ENCODE measurements around the gene LRP6. TPM values are rescaled to one million over a fixed set of nuclear protein-coding genes. Genes with fewer than 3 reads are reported as not detected.

LRP6 gene
- polyA plus RNA-seq, 1 donor (not counting 4 experiments of a cell fraction or from before 2014, with no cell fraction given), result 13.0 TPM

DNA sequence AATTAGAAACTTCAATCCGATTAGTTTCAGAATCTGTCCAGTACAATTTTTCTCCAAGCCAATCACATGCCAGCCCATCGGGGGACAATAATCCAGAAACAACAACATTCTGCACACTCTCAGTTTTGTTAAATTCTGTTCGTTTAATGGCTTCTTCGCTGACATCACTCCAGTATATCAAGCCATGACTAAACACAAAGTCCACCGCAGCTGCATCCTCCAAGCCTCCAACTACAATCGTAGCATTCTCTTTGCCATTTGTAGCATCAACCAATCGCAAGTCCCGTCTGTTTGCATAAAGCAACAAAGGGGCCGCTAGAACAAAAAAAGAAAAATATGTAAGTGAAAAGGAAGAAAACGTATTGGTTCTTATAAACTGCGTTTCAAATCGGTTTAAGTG lies 22.5 kb downstream of the LRP6 start:
- dilution Hi-C loops (cut with MboI; ENCODE audit: extremely low pct_ligation_motif_present, low sequenced_read_pairs), result no loop called here
- no peak for FAIRE-seq
- no peak overlapping the region for H3K4me2 ChIP-seq (ENCODE audit: control insufficient read depth, extremely low read depth, insufficient read depth, low read depth, low read length)
- no peak overlapping the region for H3K9ac ChIP-seq (ENCODE audit: control insufficient read depth, extremely low read depth, insufficient read depth, low read length)
- H2AFZ ChIP-seq (ENCODE audit: control insufficient read depth, low read length), result no peak overlapping the region
- H3K9me1 ChIP-seq (ENCODE audit: control insufficient read depth, extremely low read depth, insufficient read depth, low read length), result no peaks in the 10 kb centered on the region
- no peaks in the 10 kb centered on the region for H4K20me1 ChIP-seq (ENCODE audit: control insufficient read depth, extremely low read depth, insufficient read depth, low read length)
- no peak overlapping the region for H3K4me3 ChIP-seq (ENCODE audit: control insufficient read depth in 2 of 3, extremely low read depth in 1 of 3, insufficient read depth in 2 of 3, low read depth in 1 of 3, low read length in 3 of 3)
- no peak overlapping the region for H3K27ac ChIP-seq (ENCODE audit: control insufficient read depth, insufficient read depth, low read length)
- H3K27me3 ChIP-seq (ENCODE audit: control insufficient read depth, extremely low read depth, insufficient read depth, low read length), result no peaks in the 10 kb centered on the region
- TF ChIP-seq, protein P1, sequence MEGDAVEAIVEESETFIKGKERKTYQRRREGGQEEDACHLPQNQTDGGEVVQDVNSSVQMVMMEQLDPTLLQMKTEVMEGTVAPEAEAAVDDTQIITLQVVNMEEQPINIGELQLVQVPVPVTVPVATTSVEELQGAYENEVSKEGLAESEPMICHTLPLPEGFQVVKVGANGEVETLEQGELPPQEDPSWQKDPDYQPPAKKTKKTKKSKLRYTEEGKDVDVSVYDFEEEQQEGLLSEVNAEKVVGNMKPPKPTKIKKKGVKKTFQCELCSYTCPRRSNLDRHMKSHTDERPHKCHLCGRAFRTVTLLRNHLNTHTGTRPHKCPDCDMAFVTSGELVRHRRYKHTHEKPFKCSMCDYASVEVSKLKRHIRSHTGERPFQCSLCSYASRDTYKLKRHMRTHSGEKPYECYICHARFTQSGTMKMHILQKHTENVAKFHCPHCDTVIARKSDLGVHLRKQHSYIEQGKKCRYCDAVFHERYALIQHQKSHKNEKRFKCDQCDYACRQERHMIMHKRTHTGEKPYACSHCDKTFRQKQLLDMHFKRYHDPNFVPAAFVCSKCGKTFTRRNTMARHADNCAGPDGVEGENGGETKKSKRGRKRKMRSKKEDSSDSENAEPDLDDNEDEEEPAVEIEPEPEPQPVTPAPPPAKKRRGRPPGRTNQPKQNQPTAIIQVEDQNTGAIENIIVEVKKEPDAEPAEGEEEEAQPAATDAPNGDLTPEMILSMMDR (optimal IDR thresholded peaks at IDR 0.05 in 1 of 3, IDR thresholded peaks at IDR 0.05 in 1 of 3, conservative IDR thresholded peaks at IDR 0.05 in 1 of 3; ENCODE audit: extremely low read depth in 1 of 3, insufficient read depth in 2 of 3, low read length in 3 of 3), result no peak
- no peak for TF ChIP-seq EZH2 (IDR thresholded peaks at IDR 0.05; ENCODE audit: low read length)
- DNase-seq (ENCODE audit: low read depth, low spot score), result no peak
- peaks cover 39% of the 10 kb centered on the region for H3K79me2 ChIP-seq (ENCODE audit: control insufficient read depth, insufficient read depth, low read length)
- H3K9me3 ChIP-seq (ENCODE audit: control insufficient read depth, low read depth, low read length), result no peaks in the 10 kb centered on the region
- H3K4me1 ChIP-seq (ENCODE audit: control insufficient read depth, extremely low read depth, insufficient read depth, low read length), result no peaks in the 10 kb centered on the region
- no peaks in the 10 kb centered on the region for H3K36me3 ChIP-seq (ENCODE audit: control insufficient read depth in 2 of 2, extremely low read depth in 1 of 2, insufficient read depth in 2 of 2, low read length in 2 of 2)

GRCh38 chr12:12240662-12241340 lies 26.0 kb downstream of the LRP6 start:
- H3K4me2 ChIP-seq (ENCODE audit: control insufficient read depth, extremely low read depth, insufficient read depth, low read depth, low read length), result no peak overlapping the region
- dilution Hi-C loops (cut with MboI; ENCODE audit: extremely low pct_ligation_motif_present, low sequenced_read_pairs), result no loop called here
- no peaks in the 10 kb centered on the region for H4K20me1 ChIP-seq (ENCODE audit: control insufficient read depth, extremely low read depth, insufficient read depth, low read length)
- no peaks in the 10 kb centered on the region for H3K4me1 ChIP-seq (ENCODE audit: control insufficient read depth, extremely low read depth, insufficient read depth, low read length)
- no peak overlapping the region for H3K27ac ChIP-seq (ENCODE audit: control insufficient read depth, insufficient read depth, low read length)
- H3K27me3 ChIP-seq (ENCODE audit: control insufficient read depth, extremely low read depth, insufficient read depth, low read length), result no peaks in the 10 kb centered on the region
- DNase-seq (ENCODE audit: low read depth, low spot score) (no peak), FAIRE-seq (peak; percentile 23)
- H3K9me1 ChIP-seq (ENCODE audit: control insufficient read depth, extremely low read depth, insufficient read depth, low read length), result no peaks in the 10 kb centered on the region
- H2AFZ ChIP-seq (ENCODE audit: control insufficient read depth, low read length), result no peak overlapping the region
- no peak overlapping the region for H3K9ac ChIP-seq (ENCODE audit: control insufficient read depth, extremely low read depth, insufficient read depth, low read length)
- no peaks in the 10 kb centered on the region for H3K36me3 ChIP-seq (ENCODE audit: control insufficient read depth in 2 of 2, extremely low read depth in 1 of 2, insufficient read depth in 2 of 2, low read length in 2 of 2)
- no peak for TF ChIP-seq EZH2 (IDR thresholded peaks at IDR 0.05; ENCODE audit: low read length)
- TF ChIP-seq, protein P1 (optimal IDR thresholded peaks at IDR 0.05 in 1 of 3, IDR thresholded peaks at IDR 0.05 in 1 of 3, conservative IDR thresholded peaks at IDR 0.05 in 1 of 3; ENCODE audit: extremely low read depth in 1 of 3, insufficient read depth in 2 of 3, low read length in 3 of 3), result no peak
- no peak overlapping the region for H3K4me3 ChIP-seq (ENCODE audit: control insufficient read depth in 2 of 3, extremely low read depth in 1 of 3, insufficient read depth in 2 of 3, low read depth in 1 of 3, low read length in 3 of 3)
- peaks cover 51% of the 10 kb centered on the region for H3K79me2 ChIP-seq (ENCODE audit: control insufficient read depth, insufficient read depth, low read length)
- no peaks in the 10 kb centered on the region for H3K9me3 ChIP-seq (ENCODE audit: control insufficient read depth, low read depth, low read length)
